ENCODE data around the gene MBD3L1. TPM values are rescaled to one million over a fixed set of nuclear protein-coding genes. Genes with fewer than 3 reads are reported as not detected.

MBD3L1 gene
- total RNA-seq, 2 experiments from 2014 or later: not detected

- Mint-ChIP-seq H3K36me3 (ENCODE audit: low read depth) (no peaks in the 10 kb centered on the region), H3K4me1 (no peaks in the 10 kb centered on the region), H3K9me3 (no peaks in the 10 kb centered on the region), H3K27ac (no peak overlapping the region), H3K27me3 (no peaks in the 10 kb centered on the region), H3K4me3 (no peak overlapping the region)
- no peak for DNase-seq
- POLR2A ChIA-PET: no interaction called here
- CTCF ChIA-PET: no interaction called here
Measured at GRCh38 chr19:8890260-8890659, 58.1 kb downstream of the MBD3L1 start.

Other genes starting within 250 kb of the MBD3L1 start
- 10 to 100 TPM; 10.6 to 15.3 TPM for gene ADAMTS10, start 221.7 kb upstream of the MBD3L1 start, total RNA-seq
- not detected for gene NFILZ, start 201.7 kb upstream of the MBD3L1 start, total RNA-seq
- not detected for gene ACTL9, start 133.6 kb upstream of the MBD3L1 start, total RNA-seq
- not detected for gene OR2Z1, start 110.7 kb upstream of the MBD3L1 start, total RNA-seq
- 10 to 100 TPM; 19.5 to 21.2 TPM for gene ZNF558, start 73 bp upstream of the MBD3L1 start, total RNA-seq
- gene MUC16, start 178.0 kb downstream of the MBD3L1 start, total RNA-seq: not detected